NCI-H2196 (cell line): ENCODE data around the gene CERS4.
A peak's percentile ranks its signal among the peaks of the same experiment; 100 is the strongest.
"Not testable (repeated sequence)": the region's sequence is repeated elsewhere in the genome, so short reads cannot be mapped to it uniquely, and the experiment has no call there.

Experiments
- DNase-seq: peaks from one replicate; lab custom pipeline; 2025; ENCODE audit not compliant: unreplicated experiment; lab: John Stamatoyannopoulos, UW

CERS4 gene

DNA sequence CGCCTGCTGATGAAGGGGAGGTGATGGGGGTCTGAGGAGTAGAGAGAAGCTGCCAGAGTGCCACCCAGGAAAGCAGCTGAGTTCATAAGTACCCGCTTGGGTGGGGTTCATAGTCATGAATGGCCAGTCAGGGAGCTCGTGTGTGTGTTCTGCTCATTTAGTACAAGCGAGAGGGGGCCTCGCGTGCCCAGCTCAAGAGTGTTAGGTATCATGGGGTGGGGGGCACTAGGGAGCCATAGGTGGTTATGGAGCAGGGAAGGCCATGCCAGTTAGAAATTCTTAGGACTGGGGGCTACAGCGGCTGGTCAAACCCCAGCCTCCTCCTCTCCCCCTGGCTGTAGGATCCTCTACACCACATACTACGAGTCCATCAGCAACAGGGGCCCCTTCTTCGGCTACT is 52.2 kb downstream of the CERS4 start:
- DNase-seq: no peak

- no peak for DNase-seq
Observed at GRCh38 chr19:8261881-8262280, 52.7 kb downstream of the CERS4 start.

GRCh38 chr19:8262431-8262830 is 53.3 kb downstream of the CERS4 start:
- no peak for DNase-seq

DNA sequence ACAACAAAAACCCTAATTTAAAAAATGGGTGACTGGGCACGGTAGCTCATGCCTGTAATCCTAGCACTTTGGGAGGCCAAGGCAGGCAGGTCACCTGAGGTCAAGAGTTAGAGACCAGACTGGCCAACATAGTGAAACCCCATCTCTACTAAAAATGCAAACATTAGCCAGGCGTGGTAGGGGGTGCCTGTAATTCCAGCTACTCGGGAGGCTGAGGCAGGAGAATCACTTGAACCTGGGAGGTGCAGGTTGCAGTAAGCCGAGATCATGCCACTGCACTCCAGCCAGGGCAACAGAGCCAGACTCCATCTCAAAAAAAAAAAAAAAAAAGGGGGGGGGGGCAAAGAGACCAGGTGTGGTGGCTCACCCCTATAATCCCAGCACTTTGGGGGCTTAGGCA is 55.1 kb downstream of the CERS4 start:
- not testable (repeated sequence) for DNase-seq

DNA sequence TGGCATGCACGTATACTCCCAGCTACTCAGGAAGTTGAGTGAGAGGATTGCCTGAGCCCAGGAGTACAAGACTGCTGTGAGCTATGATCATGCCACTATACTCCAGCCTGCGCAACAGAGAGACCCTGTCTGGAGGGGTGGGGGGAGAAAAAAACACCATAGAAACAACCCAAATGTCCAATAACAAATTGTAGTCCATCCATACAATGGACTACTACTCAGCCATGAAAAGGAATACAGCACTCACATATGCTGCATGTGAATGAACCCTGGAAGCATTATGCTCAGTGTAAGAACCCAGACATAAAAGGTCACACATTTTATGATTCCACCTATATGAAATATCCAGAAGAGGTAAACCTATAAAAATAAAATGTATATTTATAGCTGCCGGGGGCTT is 56.7 kb downstream of the CERS4 start:
- DNase-seq: no peak

GRCh38 chr19:8269724-8270123 is 60.6 kb downstream of the CERS4 start:
- DNase-seq: no peak

DNA sequence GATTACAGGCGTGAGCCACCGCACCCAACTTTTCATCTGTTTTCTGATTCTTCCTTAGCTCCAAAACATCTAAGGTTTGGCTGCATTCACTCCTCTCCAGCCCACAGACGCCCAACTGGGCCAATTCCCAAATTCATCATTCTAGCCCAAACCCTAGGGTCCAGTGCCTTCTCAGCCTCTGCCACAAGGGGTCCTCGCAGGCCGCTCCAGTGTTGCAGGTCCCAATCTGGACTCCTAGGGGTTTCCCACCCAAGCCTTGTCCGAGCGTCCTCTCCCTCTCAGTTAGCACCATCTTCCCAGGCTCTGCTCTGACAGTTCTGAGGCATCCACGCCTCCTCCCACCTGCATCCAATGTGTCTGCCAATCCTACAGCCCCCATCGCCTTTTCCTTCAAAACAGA is 67.3 kb downstream of the CERS4 start:
- DNase-seq: not testable (repeated sequence)

GRCh38 chr19:8291337-8291736 is 82.2 kb downstream of the CERS4 start:
- not testable (repeated sequence) for DNase-seq

DNA sequence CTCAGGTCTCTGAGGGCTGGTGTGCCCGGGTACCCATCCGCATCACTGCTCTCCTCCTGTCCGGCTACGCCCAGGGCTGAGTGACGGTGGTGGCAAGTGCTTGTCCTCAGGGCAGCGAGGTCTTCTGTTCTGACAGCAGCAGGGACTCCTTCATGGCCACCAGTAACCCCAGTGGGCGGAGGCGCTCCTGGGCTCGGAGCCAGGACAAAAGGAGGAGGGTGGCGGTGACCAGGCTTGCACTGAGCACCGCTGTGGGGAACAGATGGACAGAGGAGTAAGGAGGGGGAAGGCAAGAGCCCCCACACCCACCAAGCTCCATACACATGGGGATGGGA is 93.2 kb downstream of the CERS4 start:
- DNase-seq: peak; percentile 17

DNA sequence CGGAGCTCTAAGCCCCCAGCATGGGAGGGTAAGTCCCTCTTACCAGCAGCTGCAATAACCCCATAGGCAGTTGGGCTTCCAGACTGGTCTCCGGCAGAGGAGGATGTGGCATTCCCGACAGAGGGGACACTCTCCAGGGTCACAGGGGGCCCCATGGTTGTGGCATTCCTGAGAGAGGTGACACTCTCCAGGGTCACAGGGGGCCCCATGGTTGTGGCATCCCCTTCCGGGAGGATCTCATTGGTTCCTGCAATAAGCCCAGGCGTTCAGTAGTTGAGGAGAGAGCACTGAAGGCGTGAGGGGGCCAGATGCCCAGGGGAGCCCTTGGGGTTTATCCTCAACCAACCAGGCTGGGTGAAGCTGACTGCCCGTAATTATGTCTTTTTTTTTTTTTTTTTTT is 93.6 kb downstream of the CERS4 start:
- no peak for DNase-seq

GRCh38 chr19:8304841-8305621 is 95.9 kb downstream of the CERS4 start:
- peak; percentile 40 for DNase-seq

- DNase-seq: no peak
Observed at GRCh38 chr19:8305798-8306197, 96.6 kb downstream of the CERS4 start.

DNA sequence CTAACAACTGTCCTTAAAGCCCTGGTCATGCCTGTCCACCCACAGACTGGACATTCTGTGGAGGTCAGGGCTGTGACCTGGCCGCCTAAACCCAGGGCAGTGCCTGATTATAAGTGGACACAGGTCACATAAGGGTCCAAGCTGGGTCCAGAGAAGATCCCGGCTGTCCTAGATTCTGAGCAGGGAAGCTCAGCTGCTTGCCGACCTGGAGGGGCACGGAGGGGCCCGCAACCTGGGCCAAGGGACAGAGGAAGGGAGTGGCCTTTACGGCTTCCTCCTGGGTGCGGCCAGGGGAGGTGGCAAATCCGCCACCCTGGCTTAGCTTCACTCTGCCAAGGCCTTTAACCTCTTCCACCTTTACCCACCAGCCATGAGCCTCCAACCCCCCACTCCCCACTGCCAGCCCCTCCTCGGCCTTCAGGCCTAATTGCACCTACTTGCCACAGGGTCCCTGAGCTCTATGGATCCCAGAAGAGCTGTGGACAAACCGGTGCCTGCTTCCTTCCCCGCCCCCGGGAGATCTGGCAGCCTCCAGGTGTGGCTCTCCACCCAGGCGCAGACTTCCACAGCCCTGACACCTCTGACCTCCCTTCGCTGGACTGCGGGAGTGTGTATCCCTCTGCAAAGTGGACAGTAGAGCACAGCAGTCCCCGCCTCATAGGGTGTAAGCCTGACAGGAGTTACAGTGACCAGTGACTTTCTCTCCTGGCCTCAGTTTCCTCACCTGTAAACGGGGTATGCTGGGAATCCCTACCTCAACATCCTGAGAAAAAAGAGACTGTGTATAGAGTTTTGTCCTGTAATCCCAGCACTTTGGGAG is 97.3 kb downstream of the CERS4 start:
- no peak for DNase-seq

GRCh38 chr19:8307400-8307964 is 98.3 kb downstream of the CERS4 start:
- DNase-seq: no peak

DNA sequence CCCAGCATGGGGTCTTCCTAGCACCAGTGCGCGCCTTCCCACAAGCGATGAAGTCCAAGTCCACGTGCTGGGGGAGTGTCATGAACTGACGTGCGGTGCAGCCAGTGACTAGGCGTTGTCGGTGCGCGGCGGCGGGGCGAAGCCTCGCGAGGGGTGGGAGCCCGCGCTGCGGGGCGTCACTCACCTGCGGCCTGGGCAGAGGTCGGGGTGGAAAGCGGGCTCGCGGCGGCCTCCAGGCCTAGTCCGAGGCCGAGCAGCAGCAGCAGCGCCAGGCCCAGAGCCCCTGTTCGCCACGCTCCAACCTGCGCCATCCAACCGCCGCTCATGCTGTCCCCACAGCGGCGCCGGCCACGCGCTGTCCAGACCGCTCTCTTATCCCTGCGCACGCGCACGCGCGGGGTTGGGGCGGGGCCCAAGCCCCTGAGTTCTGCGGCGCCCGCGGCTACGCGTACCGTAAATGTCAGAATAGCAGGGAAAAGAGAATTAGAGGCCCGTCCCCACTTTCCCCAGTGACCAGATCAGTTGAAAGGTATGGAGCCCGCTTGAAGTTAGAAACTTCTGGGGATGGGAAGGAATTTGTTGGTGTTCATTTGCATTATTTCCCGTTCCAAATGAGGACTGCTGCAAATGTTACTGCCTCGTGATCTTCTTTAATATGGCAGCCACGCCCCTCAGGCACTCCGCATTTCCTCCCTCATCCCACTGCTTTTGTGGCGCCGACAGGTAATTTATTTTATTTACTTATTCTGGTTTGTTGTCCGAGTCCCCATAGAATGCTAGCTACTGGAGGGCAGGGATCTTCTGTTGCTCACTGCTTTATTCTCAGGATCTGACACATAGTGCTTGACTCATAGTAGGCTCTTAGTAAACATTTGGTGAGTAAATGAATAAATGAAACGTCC is 99.0 kb downstream of the CERS4 start, which contains the start of gene CD320:
CD320 (minus strand) TSS at position 394 of the 902 bp plus-strand sequence; CDS start at position 326, 68 bp downstream.
- DNase-seq: peak; percentile 94

DNA sequence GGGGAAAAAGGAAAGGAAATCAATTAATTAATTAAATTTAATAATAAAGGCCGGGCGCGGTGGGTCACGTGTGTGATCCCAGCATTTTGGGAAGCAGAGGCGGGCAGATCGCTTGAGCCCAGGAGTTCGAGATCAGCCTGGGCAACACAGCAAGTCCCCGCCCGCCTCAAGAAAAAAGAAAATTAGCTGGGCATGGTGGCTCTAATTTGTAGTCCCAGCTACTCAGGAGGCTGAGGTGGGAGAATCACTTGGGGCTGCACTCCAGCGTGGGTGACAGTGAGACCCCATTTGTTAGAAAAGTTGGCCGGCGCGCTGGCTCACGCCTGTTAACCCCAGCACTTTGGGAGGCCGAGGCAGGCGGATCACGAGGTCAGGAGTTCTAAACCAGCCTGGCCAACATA is 99.7 kb downstream of the CERS4 start:
- DNase-seq: no peak

GRCh38 chr19:8310342-8311055 is 101.3 kb downstream of the CERS4 start:
- DNase-seq: no peak

- peak; percentile 68 for DNase-seq
Observed at GRCh38 chr19:8311461-8312260, 102.5 kb downstream of the CERS4 start.
